NT2/D1 (cell line): ENCODE results near the gene CYB5A.

Experiments used
- SUZ12 ChIP-seq: IDR thresholded peaks from 2 replicates; pipeline ENCODE4 v1.6.1; 2011; ENCODE audit not compliant: insufficient read length, insufficient read depth; ENCODE audit errors: extremely low read depth
- YY1 ChIP-seq: IDR thresholded peaks from 2 replicates; pipeline ENCODE4 v1.6.1; 2011; ENCODE audit not compliant: insufficient read length, insufficient read depth
- ZNF274 ChIP-seq: IDR thresholded peaks from 2 replicates; pipeline ENCODE4 v1.6.1; 2011; ENCODE audit warnings: mild to moderate bottlenecking, low read depth, low read length

DNA sequence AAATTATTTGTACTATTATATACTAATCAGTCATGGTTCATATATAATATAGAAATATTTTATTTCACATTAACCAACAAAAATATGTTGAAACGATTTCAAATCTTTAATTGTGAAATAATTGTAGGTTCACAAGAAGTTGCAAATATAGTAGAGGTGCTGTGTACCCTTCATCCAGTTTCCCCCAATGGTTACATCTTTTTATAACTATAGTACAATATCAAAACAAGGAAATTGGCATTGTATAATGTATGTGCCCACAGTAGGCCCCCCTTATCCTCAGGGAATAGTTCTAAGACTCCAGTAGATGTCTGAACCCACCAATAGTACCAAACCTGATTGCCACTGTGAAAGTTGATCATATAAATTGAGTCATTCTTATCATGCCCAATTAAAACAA is 7.4 kb upstream of the CYB5A start:
- TF ChIP-seq SUZ12 = no peak
- TF ChIP-seq ZNF274 = no peak
- TF ChIP-seq YY1 = no peak
